Smooth muscle cell of trachea (primary cell): ENCODE measurements around the gene DHCR24. TPM values are rescaled to one million over a fixed set of nuclear protein-coding genes. Genes with fewer than 3 reads are reported as not detected.

Experiments used
- total RNA-seq: library from RNA; depleted of rRNA; stranded (reverse); fragments of >200 nt; gene quantifications from 2 replicates; pipeline ENCODE4 v1.2.1, GENCODE V29; 2014

DHCR24 gene, protein sequence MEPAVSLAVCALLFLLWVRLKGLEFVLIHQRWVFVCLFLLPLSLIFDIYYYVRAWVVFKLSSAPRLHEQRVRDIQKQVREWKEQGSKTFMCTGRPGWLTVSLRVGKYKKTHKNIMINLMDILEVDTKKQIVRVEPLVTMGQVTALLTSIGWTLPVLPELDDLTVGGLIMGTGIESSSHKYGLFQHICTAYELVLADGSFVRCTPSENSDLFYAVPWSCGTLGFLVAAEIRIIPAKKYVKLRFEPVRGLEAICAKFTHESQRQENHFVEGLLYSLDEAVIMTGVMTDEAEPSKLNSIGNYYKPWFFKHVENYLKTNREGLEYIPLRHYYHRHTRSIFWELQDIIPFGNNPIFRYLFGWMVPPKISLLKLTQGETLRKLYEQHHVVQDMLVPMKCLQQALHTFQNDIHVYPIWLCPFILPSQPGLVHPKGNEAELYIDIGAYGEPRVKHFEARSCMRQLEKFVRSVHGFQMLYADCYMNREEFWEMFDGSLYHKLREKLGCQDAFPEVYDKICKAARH
- 146 and 179 TPM in 2 replicates for total RNA-seq

DNA sequence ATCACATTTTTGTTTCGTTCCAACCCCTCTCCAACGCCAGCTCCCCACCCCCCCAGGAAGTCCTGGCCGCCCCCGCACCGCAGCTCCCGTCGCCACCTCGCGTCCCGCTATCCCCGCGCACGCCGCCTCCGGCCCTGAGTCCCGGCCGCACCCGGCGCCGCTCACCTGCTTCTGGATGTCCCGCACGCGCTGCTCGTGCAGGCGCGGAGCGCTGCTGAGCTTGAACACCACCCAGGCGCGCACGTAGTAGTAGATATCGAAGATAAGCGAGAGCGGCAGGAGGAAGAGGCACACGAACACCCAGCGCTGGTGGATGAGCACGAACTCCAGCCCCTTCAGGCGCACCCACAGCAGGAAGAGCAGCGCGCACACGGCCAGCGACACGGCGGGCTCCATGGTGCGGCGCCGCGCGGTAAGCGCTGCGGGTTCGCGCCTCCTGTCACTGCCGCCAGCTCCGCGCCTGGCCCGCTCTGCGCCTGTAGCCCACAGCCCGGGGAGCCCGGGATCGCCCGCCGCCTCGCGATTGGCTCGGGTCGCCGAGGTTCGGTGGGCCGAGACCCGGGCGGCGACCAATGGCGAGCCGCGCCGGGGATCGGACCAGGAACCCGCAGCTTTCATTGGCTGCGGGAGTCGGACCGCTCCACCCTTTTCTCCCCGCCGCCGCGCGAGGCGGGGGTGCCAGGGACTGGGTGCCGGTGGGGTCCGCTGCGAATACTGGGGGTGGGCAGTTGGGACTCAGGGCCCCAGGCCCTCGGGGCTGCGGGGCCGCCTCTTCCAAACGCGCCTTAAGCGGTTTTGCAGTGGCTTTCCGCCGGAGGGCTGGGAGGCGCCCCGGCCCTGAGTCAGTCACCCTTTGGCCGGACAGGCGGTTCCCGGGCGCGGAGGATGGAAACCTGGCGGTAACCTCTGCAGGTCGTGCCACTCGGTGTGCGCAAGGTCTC, at the start of gene DHCR24:
DHCR24 (minus strand) TSS at position 472 of the 941 bp plus-strand sequence; CDS start at position 396, 76 bp downstream.

DNA sequence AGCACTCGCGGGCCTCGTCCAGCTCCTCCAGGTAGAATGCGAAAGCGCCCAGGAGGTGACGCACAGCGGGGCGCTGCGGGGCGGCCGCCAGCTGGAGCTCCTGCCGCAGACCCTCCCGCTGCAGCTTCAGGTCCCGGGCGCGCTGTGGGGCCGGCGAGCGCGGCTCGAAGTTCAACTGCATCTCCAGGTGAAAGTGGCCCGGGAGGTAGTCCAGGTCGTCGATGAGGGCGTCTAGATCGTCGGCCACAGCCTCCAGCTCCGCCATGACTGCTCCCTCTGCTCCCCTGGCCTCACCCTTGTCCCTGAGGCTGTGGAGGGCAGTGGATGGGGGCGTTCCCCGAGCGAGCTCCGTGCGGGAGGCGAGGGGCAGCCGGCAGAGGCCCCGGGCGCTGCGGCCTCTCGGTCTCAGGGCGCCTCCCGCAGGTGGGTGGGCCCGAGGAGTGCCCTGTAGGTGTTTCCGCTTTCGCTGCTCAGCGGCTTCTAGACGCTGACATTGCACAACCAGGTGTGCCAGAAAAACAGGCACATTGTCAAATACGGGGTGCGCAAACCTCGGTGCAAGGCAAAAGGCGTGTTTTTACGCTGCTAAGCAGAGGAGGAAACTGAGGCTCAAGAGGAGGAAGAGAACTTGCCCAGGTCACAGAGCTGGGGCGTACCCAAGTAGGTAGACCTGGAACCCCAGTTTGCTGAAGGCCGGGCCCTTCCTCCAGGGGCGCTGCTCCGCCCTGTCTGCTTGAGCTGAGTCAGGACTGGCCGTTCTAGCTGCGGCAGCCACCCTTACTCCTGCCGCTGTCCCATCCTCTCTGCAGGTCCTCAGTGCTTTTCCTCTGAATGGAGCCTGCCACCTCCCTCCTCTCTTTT, 85.9 kb downstream of the DHCR24 start, which contains the start of gene TTC22:
TTC22 (minus strand) TSS at position 425 of the 861 bp plus-strand sequence; CDS start at position 265, 160 bp downstream.

Other genes starting within 250 kb of the DHCR24 start
- gene MROH7, start 245.4 kb downstream of the DHCR24 start, total RNA-seq = under 0.01 and 0.50 TPM in 2 replicates
- gene TTC4, start 171.3 kb downstream of the DHCR24 start, total RNA-seq = 23.0 and 26.0 TPM in 2 replicates
- gene PARS2, start 122.7 kb downstream of the DHCR24 start, total RNA-seq = 3.6 and 6.8 TPM in 2 replicates
- gene TTC22, start 85.9 kb downstream of the DHCR24 start, total RNA-seq = under 0.01 TPM in 2 replicates
- not detected in 2 replicates for gene TMEM61, start 93.4 kb upstream of the DHCR24 start, total RNA-seq
- not detected in 2 replicates for gene BSND, start 111.7 kb upstream of the DHCR24 start, total RNA-seq
- 0.50 and 0.87 TPM in 2 replicates for gene PCSK9, start 152.4 kb upstream of the DHCR24 start, total RNA-seq